Fibroblast of skin of left biceps (primary cell): ENCODE measurements around the gene ZNF609.
"Not testable (repeated sequence)": the region's sequence is repeated elsewhere in the genome, so short reads cannot be mapped to it uniquely, and the experiment has no call there.

Source experiments
- DNase-seq, 2 experiments: peaks; one replicate each; pipeline ENCODE4 v3.0.0-alpha.2; 2013; ENCODE audit warnings: low read depth in 2 of 2

ZNF609 gene

GRCh38 chr15:64580696-64581407 lies 120.5 kb downstream of the ZNF609 start:
- DNase-seq, result no peak

GRCh38 chr15:64581408-64581761 lies 121.0 kb downstream of the ZNF609 start:
- no peak for DNase-seq

- no peak for DNase-seq
Observed at GRCh38 chr15:64582202-64582601, 121.8 kb downstream of the ZNF609 start.

DNA sequence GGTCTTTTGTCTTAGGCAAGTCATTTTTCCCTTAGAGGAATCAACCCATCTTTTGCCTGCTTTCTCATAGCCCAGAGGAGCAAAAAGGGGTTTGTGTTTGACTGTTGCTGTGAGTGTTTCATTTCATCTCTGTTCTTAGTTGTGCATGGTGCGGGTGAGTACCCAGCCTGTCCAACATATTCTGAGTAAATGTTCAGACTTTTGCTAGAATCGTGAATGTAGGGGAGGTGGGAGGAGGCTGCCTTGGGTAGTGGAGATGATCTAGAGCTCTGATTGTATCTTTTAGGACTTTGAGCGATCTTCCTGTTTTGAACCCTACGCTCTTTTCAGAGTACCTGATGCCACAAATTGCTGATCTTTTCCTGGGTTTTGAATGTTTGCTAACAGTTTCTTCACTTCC lies 123.1 kb downstream of the ZNF609 start:
- DNase-seq, result no peak

- no peak for DNase-seq
Observed at GRCh38 chr15:64583983-64584382, 123.6 kb downstream of the ZNF609 start.

DNA sequence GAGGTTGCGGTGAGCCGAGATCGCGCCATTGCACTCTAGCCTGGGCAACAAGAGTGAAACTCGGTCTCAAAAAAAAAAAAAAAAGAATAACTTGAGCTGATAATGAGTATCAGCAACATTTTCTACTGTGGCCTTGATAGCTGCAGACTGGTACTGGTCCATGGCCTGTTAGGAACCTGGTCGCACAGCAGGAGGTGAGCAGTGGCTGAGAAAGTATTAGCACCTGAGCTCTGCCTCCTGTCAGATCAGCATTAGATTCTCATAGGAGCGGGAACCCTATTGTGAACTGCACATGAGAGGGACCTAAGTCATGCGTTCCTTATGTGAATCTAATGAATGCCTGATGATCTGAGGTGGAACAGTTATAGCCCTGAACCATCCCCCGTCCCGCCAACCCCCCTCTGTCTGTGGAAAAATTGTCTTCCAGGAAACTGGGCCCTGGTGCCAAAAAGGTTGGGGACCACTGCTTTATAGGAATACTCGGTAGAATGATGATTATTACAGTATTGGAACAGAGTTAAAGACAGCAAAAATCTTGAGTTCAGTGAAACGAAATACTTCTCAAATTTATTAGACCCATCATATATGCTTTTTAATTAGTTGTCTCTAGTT lies 126.0 kb downstream of the ZNF609 start:
- DNase-seq, result no peak

GRCh38 chr15:64586984-64587383 lies 126.6 kb downstream of the ZNF609 start:
- DNase-seq, result no peak

GRCh38 chr15:64589435-64590084 lies 129.2 kb downstream of the ZNF609 start:
- no peak for DNase-seq

- DNase-seq, result not testable (repeated sequence)
Observed at GRCh38 chr15:64592845-64593244, 132.5 kb downstream of the ZNF609 start.

- DNase-seq, result no peak
Observed at GRCh38 chr15:64596701-64597476, 136.5 kb downstream of the ZNF609 start.

DNA sequence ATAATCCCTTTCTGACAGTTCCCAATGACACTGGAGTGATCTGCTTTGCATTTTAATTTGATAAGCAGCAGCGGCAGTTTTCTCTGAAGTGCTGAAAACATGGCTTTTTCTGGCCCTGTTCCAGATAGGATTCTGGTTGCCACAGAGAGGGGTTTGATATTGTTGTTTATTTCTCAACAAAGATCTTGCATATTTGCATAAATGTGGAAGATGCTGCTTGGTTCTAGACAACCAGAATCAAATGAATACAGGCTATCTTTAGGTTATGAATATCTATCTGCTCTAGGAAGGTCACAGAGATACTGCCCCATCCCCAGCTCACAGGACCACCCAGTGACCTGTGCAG lies 137.1 kb downstream of the ZNF609 start:
- no peak for DNase-seq

DNA sequence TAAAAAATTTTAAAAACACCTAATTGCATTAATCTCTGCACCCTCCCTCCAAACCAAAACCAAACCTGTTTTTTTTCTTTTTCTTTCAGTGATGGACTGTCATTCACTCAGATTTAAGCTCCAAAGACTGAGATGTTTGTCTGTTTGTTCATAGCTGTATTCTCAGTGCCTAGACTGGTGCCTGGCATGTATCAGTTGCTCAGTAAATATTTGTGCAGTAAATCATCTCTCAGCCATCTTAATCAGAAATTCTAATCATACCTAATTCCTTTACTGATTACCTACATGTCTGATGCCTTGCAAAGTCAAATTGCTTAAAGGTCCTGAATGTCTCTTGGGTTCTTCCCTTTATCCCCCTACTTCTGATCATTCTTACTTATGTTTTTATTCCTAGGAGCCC lies 138.8 kb downstream of the ZNF609 start:
- DNase-seq, result no peak

DNA sequence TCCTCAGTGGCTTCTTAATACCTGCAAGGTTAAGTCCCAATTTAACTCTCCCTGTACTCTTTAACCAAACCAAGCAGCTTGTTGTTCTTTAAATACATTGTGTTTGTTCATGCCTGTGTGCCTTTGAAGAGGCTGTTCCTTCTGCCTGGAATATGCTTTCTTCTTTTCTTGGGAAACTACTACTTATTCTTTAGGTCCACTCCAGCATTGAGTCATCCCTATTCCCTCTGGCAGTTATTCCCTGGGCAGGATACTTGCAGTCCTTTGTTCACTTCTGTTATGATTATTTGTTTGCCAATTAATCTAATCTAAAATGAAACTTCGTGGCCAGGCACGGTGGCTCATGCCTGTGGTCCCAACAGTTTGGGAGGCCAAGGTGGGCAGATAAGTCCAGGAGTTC lies 139.3 kb downstream of the ZNF609 start:
- no peak for DNase-seq

- DNase-seq, result no peak
Observed at GRCh38 chr15:64600794-64601193, 140.4 kb downstream of the ZNF609 start.

GRCh38 chr15:64604319-64604718 lies 143.9 kb downstream of the ZNF609 start:
- no peak for DNase-seq

GRCh38 chr15:64607416-64607815 lies 147.0 kb downstream of the ZNF609 start:
- DNase-seq, result not testable (repeated sequence)

GRCh38 chr15:64610257-64610919 lies 150.0 kb downstream of the ZNF609 start:
- no peak for DNase-seq

- DNase-seq, result no peak
Observed at GRCh38 chr15:64611085-64611725, 150.8 kb downstream of the ZNF609 start.

GRCh38 chr15:64614519-64614918 lies 154.1 kb downstream of the ZNF609 start:
- no peak for DNase-seq

DNA sequence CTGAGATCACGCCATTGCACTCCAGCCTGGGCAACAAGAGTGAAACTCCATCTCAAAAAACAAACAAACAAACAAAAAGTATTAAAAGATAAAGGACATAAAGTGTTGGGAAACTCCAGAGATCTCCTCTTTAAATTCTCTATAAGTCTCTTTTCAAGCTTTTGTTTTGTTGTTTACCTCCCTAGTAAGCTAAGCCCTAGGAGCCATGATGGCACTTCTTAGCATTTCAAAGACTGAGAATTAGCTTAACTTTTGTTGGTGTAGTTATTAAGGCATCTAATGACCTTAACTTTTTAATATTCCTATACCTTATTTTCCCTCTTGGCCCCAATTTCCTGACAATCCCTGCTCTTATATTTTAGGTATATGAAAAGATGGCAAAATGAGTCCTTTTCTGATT lies 157.3 kb downstream of the ZNF609 start:
- no peak for DNase-seq

- DNase-seq, result no peak
Observed at GRCh38 chr15:64618138-64618537, 157.8 kb downstream of the ZNF609 start.

- DNase-seq, result no peak
Observed at GRCh38 chr15:64618540-64618939, 158.2 kb downstream of the ZNF609 start.
